GM12875 (cell line): ENCODE data around the gene TBC1D19.

Experiments
- H3K4me3 ChIP-seq: one replicate; pipeline ENCODE4 v1.5.1; 2011; ENCODE audit warnings: low read depth, low read length, control low read depth
- TF ChIP-seq, protein P1 (sequence below): IDR thresholded peaks from 2 replicates; pipeline ENCODE4 v1.5.1; 2011; ENCODE audit warnings: low read depth, mild to moderate bottlenecking, control low read depth, inconsistent platforms, low read length, moderate library complexity, borderline replicate concordance; ENCODE audit not compliant: insufficient read depth

The TBC1D19 gene

DNA sequence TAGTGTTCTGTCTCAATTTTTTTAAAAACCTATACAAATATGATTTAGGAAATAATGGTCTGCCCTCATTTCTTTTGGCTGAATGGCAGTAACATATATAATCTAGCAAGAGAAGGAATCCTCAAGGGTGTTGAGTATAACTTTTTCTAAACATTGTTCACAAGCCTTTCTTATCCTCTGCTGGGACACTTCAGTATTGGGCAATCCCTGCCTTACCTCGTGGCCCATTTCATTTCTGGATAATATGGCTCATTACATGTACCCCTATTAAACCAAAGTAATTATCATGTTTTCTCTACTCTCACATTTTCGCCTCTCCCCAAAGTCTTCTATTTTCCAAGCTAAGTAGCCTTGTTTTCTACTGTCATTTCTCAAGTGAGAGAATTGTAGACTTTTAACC is 166.0 kb downstream of the TBC1D19 start:
- no peak overlapping the region for H3K4me3 ChIP-seq
- TF ChIP-seq, protein P1, sequence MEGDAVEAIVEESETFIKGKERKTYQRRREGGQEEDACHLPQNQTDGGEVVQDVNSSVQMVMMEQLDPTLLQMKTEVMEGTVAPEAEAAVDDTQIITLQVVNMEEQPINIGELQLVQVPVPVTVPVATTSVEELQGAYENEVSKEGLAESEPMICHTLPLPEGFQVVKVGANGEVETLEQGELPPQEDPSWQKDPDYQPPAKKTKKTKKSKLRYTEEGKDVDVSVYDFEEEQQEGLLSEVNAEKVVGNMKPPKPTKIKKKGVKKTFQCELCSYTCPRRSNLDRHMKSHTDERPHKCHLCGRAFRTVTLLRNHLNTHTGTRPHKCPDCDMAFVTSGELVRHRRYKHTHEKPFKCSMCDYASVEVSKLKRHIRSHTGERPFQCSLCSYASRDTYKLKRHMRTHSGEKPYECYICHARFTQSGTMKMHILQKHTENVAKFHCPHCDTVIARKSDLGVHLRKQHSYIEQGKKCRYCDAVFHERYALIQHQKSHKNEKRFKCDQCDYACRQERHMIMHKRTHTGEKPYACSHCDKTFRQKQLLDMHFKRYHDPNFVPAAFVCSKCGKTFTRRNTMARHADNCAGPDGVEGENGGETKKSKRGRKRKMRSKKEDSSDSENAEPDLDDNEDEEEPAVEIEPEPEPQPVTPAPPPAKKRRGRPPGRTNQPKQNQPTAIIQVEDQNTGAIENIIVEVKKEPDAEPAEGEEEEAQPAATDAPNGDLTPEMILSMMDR, result no peak

DNA sequence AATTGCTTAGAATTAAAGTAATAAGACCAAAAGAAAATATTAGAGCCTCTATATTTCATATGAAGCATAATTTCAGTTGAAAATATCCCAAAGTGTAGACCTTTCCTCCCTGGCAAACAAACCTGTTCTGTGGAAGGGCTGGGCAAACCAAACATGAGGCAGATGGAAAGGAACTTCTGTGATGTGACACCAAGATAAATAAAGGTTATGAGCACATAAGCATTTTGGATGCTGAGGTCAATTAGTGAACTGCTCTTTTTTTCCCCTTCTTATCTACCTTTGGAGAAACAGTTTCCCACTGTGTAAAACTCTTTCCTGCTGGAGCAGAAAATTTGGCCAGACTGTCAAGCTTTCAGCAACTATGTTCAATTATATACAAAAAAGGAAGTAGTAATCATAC is 167.1 kb downstream of the TBC1D19 start:
- H3K4me3 ChIP-seq, result no peak overlapping the region
- TF ChIP-seq, protein P1, result no peak

DNA sequence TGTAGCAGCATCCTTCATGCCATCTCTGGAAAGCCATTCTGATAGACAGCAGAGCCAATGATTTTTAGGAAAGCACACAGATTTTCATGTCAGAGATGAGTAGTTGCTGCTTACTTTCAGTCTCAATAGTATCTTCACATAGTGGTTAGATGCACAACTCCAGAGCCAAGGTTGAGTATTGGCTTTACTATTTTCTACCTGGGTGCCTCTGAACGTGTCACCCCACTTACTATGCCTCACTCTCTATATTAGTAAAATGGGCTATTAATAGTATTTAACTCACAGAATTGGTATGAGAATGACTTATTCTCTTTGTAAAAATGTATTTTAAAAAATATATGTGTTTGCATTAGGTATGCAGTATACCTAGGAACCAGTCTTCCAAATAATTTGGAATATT is 168.0 kb downstream of the TBC1D19 start:
- no peak overlapping the region for H3K4me3 ChIP-seq
- TF ChIP-seq, protein P1, result no peak

DNA sequence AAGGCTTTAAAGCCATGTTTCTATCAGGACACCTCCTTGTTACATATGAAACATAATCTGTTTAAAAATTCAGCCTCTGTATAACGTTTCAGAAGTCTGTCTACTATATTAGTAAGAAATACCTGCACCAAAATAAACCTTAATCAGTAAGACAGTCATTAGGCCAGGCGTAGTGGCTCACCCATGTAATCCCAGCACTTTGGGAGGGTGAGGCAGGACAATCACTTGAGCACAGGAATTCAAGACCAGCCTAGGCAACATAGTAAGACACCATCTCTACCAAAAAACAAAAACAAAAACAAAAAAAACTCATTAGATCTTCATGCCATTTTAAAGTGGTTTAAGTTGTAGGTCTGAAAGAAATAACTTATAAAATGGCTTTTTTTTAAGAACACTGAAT is 169.3 kb downstream of the TBC1D19 start:
- no peak overlapping the region for H3K4me3 ChIP-seq
- TF ChIP-seq, protein P1, result no peak

DNA sequence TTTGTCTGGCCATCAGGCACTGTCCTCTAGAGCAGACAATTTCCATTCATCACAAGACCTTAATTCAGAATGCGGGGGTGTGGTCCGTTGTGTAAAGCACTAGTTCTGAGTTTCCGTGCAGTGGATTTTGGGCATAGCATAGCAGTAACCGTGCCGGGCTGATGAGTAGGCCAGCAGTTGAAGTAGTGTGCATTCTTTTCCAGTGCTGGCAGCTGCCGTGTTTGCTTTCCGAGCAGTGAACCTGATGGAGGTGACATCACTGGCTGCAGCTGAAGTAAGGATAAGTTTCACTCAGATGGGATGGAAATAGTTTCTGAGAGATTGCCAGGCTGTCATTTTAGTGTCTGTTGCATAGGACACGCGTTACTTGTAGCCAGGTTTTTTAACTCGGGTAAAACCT is 169.7 kb downstream of the TBC1D19 start:
- no peak overlapping the region for H3K4me3 ChIP-seq
- TF ChIP-seq, protein P1, result no peak

DNA sequence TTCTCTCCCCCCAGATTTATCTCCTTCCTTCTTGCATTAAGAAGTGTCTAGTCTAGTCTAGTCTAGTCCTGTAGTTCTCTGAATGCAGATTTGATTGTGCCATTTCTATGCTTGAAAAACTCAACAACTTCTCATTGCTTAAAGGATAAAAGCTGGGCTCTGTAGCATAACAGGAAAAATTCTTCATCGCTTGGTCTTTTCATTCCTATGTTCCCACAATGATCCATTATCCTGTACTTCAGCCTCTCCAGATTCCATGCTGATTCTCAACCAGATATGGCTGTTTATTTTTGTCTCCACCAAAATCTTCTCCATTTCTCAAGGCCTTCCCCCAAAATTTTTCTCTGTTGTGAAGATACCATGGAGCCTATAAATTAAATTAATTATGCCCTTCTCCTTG is 173.9 kb downstream of the TBC1D19 start:
- no peak overlapping the region for H3K4me3 ChIP-seq

DNA sequence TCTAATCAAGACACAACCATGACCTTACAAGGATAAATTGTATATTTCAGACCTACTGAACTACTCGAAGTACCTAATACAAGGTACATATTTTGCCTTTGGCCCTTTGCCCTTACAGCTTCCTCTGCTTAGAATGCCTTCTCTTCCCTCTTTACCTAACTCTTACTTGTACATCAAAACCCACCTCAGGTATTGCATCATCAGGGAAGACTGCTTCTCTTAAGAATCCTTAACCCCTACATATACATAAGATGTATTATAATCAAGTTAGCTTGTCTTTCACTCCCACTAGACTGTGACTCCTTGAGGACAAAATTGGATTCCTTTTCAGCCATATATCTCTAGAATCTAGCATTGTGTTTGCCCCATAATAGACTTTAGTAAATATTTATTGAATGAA is 175.0 kb downstream of the TBC1D19 start:
- TF ChIP-seq, protein P1, result no peak
- no peak overlapping the region for H3K4me3 ChIP-seq

More for the DNA sequence above, 173.9 kb downstream of the TBC1D19 start:
- TF ChIP-seq, protein P1, result no peak
